HepG2 (cell line): ENCODE results near the gene POGK. TPM values are rescaled to one million over a fixed set of nuclear protein-coding genes. Genes with fewer than 3 reads are reported as not detected.

Source experiments
- ATAC-seq: fragments of 200-7000 bp; cut with Tn5 transposase; 3 replicates; pipeline ENCODE4 v1.9.1; 2020; ENCODE audit warnings: mild to moderate bottlenecking, moderate library complexity
- BruUV-seq: library from RNA; stranded (reverse); fragments of 400-500 nt; replicated peaks from 2 replicates; lab custom pipeline; 2021; lab: Mats Ljungman, UMichigan
- CTCF ChIA-PET: fragments of 300-600 bp; formaldehyde crosslinking; extraction: SDS; loops from one replicate; lab custom pipeline; 2021; ENCODE audit warnings: low total read pairs, inconsistent platforms, low intra/inter-chr PET ratio; lab: Yijun Ruan, JAX
- POLR2A ChIA-PET: fragments of 350-600 bp; sonication (Branson Sonifier 250); formaldehyde crosslinking; loops from one replicate; lab custom pipeline; 2020; ENCODE audit warnings: antibody characterized with exemption, inconsistent platforms; lab: Yijun Ruan, JAX
- DNase-seq: peaks from one replicate; pipeline ENCODE4 v3.0.0-alpha.2; 2015; ENCODE audit warnings: low spot score
- FAIRE-seq: peaks from 3 replicates; lab custom pipeline; 2011; peaks lifted over from hg19 to GRCh38; lab: Jason Lieb, UNC
- H2AFZ ChIP-seq: one replicate; pipeline ENCODE4 v1.6.1; 2011; ENCODE audit warnings: low read length, inconsistent platforms
- H3K27ac ChIP-seq: fragments of 300-600 bp; 3 replicates; pipeline ENCODE4 v1.8.0; 2011; ENCODE audit warnings: mixed run types, mild to moderate bottlenecking, mixed read lengths, low read length, inconsistent platforms; ENCODE audit not compliant: insufficient read depth; ENCODE audit errors: extremely low read length
- H3K27me3 ChIP-seq, 2 experiments: fragments of 200-600 bp in 1 of 2; 2 replicates in 1 of 2; 3 replicates in 1 of 2; pipeline versions ENCODE4 v1.6.0 to v1.8.0; 2011; ENCODE audit warnings: low read length in 2 of 2, mild to moderate bottlenecking in 2 of 2, moderate library complexity in 2 of 2, inconsistent platforms in 1 of 2; ENCODE audit not compliant: insufficient read depth in 2 of 2, control insufficient read depth in 1 of 2
- H3K36me3 ChIP-seq, 2 experiments: fragments of 200-600 bp in 1 of 2; replicated peaks in 1 of 2; 2 replicates in 1 of 2; 3 replicates in 1 of 2; pipeline versions ENCODE4 v1.5.1 to v1.8.0; 2011; ENCODE audit warnings: low read length in 2 of 2, inconsistent platforms in 1 of 2; ENCODE audit not compliant: insufficient read depth in 2 of 2, control insufficient read depth in 1 of 2
- H3K4me1 ChIP-seq: 2 replicates; pipeline ENCODE4 v1.5.1; 2012; ENCODE audit warnings: low read length, inconsistent platforms; ENCODE audit not compliant: insufficient read depth
- H3K4me2 ChIP-seq: 2 replicates; pipeline ENCODE4 v1.6.0; 2011; ENCODE audit warnings: low read depth, low read length, inconsistent platforms
- H3K4me3 ChIP-seq, 3 experiments: fragments of 200-600 bp in 1 of 3; sonication (generic), shearing (Covaris generic) in 1 of 3; replicated peaks in 1 of 3; 2 replicates each; pipeline ENCODE4 v1.5.1; 2011 to 2016; ENCODE audit warnings: low read length in 3 of 3, inconsistent platforms in 2 of 3, low read depth in 2 of 3, mild to moderate bottlenecking in 2 of 3, control low read depth in 1 of 3, mixed read lengths in 1 of 3; ENCODE audit not compliant: insufficient read depth in 1 of 3
- H3K79me2 ChIP-seq: one replicate; pipeline ENCODE4 v1.6.1; 2011; ENCODE audit warnings: low read length, inconsistent platforms; ENCODE audit not compliant: insufficient read depth
- H3K9ac ChIP-seq: 2 replicates; pipeline ENCODE4 v1.6.0; 2011; ENCODE audit warnings: mild to moderate bottlenecking, low read depth, low read length, inconsistent platforms; ENCODE audit not compliant: insufficient read depth
- H3K9me3 ChIP-seq: 2 replicates; pipeline ENCODE4 v1.5.1; 2012; ENCODE audit warnings: mild to moderate bottlenecking, low read length
- H4K20me1 ChIP-seq: 2 replicates; pipeline ENCODE4 v1.6.0; 2011; ENCODE audit warnings: inconsistent platforms, mild to moderate bottlenecking, low read length, moderate library complexity; ENCODE audit not compliant: insufficient read depth
- DNMT1 ChIP-seq: sonication (generic); formaldehyde crosslinking; IDR thresholded peaks from 2 replicates; pipeline ENCODE4 v1.5.1; 2020; ENCODE audit warnings: mild to moderate bottlenecking, missing genetic modification reagents
- STAT5B ChIP-seq: sonication (generic); formaldehyde crosslinking; IDR thresholded peaks from 2 replicates; pipeline ENCODE4 v1.4.0; 2020; ENCODE audit warnings: missing genetic modification reagents
- U2AF2 ChIP-seq: fragments of 200-400 bp; formaldehyde crosslinking; IDR thresholded peaks from 2 replicates; pipeline ENCODE4 v1.6.1; 2017; ENCODE audit warnings: low read depth, mild to moderate bottlenecking, low read length
- ZNF281 ChIP-seq: sonication (generic); formaldehyde crosslinking; IDR thresholded peaks from 2 replicates; pipeline ENCODE4 v1.4.0; 2020; ENCODE audit warnings: missing genetic modification reagents, borderline replicate concordance
- ZNF30 ChIP-seq: sonication (generic); formaldehyde crosslinking; IDR thresholded peaks from 2 replicates; pipeline ENCODE4 v1.5.0; 2020; ENCODE audit warnings: mild to moderate bottlenecking, missing genetic modification reagents
- ZNF33A ChIP-seq: sonication (generic); formaldehyde crosslinking; IDR thresholded peaks from 2 replicates; pipeline ENCODE4 v1.5.1; 2020; ENCODE audit warnings: missing genetic modification reagents, mild to moderate bottlenecking, moderate library complexity, borderline replicate concordance
- ZNF652 ChIP-seq: IDR thresholded peaks from 2 replicates; pipeline ENCODE4 v1.6.1; 2016; ENCODE audit warnings: low read depth, borderline replicate concordance
- WGBS: methylation state at CpG from one replicate; pipeline ENCODE4 v1.1.6; 2017; ENCODE audit warnings: low lambda C conversion rate; 5-methylcytosine and 5-hydroxymethylcytosine counted together
- in situ Hi-C: cut with HindIII; loops from 2 replicates; pipeline ENCODE4 v1.10.0; 2017; ENCODE audit warnings: low pct_unique_long_range_greater_than_20kb; ENCODE audit not compliant: extremely low pct_ligation_motif_present
- intact Hi-C: fragments of 100-400 bp; cut with micrococcal nuclease; formaldehyde crosslinking; loops from one replicate; pipeline ENCODE4 v1.10.0; 2022; ENCODE audit not compliant: unreplicated experiment
- polyA plus RNA-seq, 8 experiments: library from polyadenylated mRNA; depleted of rRNA in 3 of 8; stranded (reverse) in 7 of 8; unstranded in 1 of 8; fragments of >200 nt; fragmentation: Illumina TruSeq in 4 of 8; extraction: Trizol in 4 of 8; gene quantifications; 2 replicates each; pipeline versions ENCODE4 v1.2.1 to v1.2.3, GENCODE V29; 2011 to 2016; ENCODE audit warnings: low read depth in 4 of 8, missing spikeins in 1 of 8, mixed read lengths in 1 of 8; ENCODE audit not compliant: insufficient read depth in 1 of 8
- total RNA-seq, 5 experiments: library from RNA; depleted of rRNA; stranded (reverse); fragments of >200 nt; fragmentation: Illumina TruSeq; extraction: Trizol; gene quantifications; 2 replicates each; pipeline ENCODE4 v1.2.3, GENCODE V29; 2016; ENCODE audit warnings: low read depth in 1 of 5

Gene POGK
- total and polyA plus RNA-seq, 2 of the 13 experiments (the other 11 are each of a cell fraction or from before 2014, with no cell fraction given): 4.8 to 16.2 TPM

- TF ChIP-seq STAT5B (CRISPR knock-in tag): no peak
- TF ChIP-seq ZNF652 (CRISPR knock-in tag): no peak
- no peak for TF ChIP-seq ZNF281 (CRISPR knock-in tag)
- no peak for TF ChIP-seq DNMT1
- TF ChIP-seq ZNF33A: no peak
- TF ChIP-seq U2AF2: no peak
- TF ChIP-seq ZNF30 (CRISPR knock-in tag): no peak
- intact Hi-C loops: no loop called here
- no peak for DNase-seq
- FAIRE-seq: no peak
- Histone ChIP-seq H3K36me3 (peaks cover 16 to 82% of the 10 kb centered on the region in 2 experiments), H4K20me1 (no peaks in the 10 kb centered on the region), H3K27me3 (no peaks in the 10 kb centered on the region), H3K4me1 (no peaks in the 10 kb centered on the region), H3K9ac (no peak overlapping the region), H3K79me2 (no peaks in the 10 kb centered on the region), H3K27ac (no peak overlapping the region), H2AFZ (no peak overlapping the region), H3K4me2 (no peak overlapping the region), H3K4me3 (no peak overlapping the region), H3K9me3 (no peaks in the 10 kb centered on the region)
- no TSS peak for BruUV-seq
- WGBS: 82% methylated on average over 1 of the region's 1 CpG
- ATAC-seq: no peak
- CTCF ChIA-PET: no interaction called here
- POLR2A ChIA-PET: interaction anchor here (1.2 kb wide), 2 partner anchors 14 kb away, joined by 3 read pairs; partner anchors contain the start of gene POGK
- in situ Hi-C loops: no loop called here
Measured at GRCh38 chr1:166852918-166853317, 13.6 kb downstream of the POGK start.
